ENCODE results near the gene PNCK. TPM values are rescaled to one million over a fixed set of nuclear protein-coding genes. Genes with fewer than 3 reads are reported as not detected.

PNCK gene
- total and polyA plus RNA-seq, 2 of the 13 experiments (the other 11 are each of a cell fraction or from before 2014, with no cell fraction given) = 33.1 TPM; not detected in 1

DNA sequence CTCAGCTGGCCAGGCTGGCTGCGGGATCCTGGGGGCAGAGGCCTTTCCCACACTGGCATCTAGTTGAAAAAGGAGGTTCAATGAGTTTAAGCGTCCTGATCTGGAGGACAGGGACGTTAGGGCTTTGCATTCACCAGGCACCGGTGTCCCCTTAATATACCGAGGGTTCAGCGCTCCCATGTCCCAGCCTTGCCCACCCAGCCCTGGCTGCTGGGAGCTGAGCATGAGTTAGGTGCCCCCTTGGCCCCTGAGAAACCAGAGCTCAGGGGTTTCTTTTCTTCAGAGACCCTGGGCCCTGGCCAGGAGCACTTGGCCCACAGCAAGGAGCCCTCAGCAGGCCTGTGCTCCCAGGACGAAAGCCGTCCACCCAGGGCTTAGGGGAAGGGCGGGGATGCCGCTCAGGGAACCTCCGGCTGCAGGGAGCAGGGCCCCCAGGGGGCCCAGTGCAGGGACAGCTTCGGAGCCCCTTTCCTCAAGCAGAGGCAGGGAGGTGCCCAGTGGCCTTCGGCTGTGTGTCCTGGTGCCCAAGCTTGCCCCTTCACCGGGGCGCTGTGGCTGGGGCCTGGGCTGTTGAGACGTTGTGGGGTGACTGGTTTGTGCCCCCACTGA lies 47.5 kb downstream of the PNCK start (continued):
- TF ChIP-seq, protein P1, sequence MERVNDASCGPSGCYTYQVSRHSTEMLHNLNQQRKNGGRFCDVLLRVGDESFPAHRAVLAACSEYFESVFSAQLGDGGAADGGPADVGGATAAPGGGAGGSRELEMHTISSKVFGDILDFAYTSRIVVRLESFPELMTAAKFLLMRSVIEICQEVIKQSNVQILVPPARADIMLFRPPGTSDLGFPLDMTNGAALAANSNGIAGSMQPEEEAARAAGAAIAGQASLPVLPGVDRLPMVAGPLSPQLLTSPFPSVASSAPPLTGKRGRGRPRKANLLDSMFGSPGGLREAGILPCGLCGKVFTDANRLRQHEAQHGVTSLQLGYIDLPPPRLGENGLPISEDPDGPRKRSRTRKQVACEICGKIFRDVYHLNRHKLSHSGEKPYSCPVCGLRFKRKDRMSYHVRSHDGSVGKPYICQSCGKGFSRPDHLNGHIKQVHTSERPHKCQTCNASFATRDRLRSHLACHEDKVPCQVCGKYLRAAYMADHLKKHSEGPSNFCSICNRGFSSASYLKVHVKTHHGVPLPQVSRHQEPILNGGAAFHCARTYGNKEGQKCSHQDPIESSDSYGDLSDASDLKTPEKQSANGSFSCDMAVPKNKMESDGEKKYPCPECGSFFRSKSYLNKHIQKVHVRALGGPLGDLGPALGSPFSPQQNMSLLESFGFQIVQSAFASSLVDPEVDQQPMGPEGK (CRISPR knock-in tag; IDR thresholded peaks at IDR 0.05) = peak; percentile 46; the same call in 1 of the 2 replicates
- TF ChIP-seq, protein P2, sequence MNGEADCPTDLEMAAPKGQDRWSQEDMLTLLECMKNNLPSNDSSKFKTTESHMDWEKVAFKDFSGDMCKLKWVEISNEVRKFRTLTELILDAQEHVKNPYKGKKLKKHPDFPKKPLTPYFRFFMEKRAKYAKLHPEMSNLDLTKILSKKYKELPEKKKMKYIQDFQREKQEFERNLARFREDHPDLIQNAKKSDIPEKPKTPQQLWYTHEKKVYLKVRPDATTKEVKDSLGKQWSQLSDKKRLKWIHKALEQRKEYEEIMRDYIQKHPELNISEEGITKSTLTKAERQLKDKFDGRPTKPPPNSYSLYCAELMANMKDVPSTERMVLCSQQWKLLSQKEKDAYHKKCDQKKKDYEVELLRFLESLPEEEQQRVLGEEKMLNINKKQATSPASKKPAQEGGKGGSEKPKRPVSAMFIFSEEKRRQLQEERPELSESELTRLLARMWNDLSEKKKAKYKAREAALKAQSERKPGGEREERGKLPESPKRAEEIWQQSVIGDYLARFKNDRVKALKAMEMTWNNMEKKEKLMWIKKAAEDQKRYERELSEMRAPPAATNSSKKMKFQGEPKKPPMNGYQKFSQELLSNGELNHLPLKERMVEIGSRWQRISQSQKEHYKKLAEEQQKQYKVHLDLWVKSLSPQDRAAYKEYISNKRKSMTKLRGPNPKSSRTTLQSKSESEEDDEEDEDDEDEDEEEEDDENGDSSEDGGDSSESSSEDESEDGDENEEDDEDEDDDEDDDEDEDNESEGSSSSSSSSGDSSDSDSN (CRISPR knock-in tag; IDR thresholded peaks at IDR 0.05) = peak; percentile 17; the same call in 1 of the 2 replicates
- no peak for TF ChIP-seq SRSF9 (IDR thresholded peaks at IDR 0.05; ENCODE audit: borderline replicate concordance, insufficient read depth, low read depth, low read length, poor library complexity, severe bottlenecking)
- TF ChIP-seq IKZF1 (IDR thresholded peaks at IDR 0.05) = no peak
- TF ChIP-seq, protein P3, sequence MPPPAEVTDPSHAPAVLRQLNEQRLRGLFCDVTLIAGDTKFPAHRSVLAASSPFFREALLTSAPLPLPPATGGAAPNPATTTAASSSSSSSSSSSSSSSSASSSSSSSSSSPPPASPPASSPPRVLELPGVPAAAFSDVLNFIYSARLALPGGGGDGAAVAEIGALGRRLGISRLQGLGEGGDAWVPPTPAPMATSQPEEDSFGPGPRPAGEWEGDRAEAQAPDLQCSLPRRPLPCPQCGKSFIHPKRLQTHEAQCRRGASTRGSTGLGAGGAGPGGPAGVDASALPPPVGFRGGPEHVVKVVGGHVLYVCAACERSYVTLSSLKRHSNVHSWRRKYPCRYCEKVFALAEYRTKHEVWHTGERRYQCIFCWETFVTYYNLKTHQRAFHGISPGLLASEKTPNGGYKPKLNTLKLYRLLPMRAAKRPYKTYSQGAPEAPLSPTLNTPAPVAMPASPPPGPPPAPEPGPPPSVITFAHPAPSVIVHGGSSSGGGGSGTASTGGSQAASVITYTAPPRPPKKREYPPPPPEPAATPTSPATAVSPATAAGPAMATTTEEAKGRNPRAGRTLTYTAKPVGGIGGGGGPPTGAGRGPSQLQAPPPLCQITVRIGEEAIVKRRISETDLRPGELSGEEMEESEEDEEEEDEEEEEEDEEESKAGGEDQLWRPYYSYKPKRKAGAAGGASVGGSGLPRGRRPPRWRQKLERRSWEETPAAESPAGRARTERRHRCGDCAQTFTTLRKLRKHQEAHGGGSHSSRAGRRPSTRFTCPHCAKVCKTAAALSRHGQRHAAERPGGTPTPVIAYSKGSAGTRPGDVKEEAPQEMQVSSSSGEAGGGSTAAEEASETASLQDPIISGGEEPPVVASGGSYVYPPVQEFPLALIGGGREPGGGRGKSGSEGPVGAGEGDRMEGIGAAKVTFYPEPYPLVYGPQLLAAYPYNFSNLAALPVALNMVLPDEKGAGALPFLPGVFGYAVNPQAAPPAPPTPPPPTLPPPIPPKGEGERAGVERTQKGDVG (CRISPR knock-in tag; IDR thresholded peaks at IDR 0.05; ENCODE audit: borderline replicate concordance) = no peak
- TF ChIP-seq, protein P4, sequence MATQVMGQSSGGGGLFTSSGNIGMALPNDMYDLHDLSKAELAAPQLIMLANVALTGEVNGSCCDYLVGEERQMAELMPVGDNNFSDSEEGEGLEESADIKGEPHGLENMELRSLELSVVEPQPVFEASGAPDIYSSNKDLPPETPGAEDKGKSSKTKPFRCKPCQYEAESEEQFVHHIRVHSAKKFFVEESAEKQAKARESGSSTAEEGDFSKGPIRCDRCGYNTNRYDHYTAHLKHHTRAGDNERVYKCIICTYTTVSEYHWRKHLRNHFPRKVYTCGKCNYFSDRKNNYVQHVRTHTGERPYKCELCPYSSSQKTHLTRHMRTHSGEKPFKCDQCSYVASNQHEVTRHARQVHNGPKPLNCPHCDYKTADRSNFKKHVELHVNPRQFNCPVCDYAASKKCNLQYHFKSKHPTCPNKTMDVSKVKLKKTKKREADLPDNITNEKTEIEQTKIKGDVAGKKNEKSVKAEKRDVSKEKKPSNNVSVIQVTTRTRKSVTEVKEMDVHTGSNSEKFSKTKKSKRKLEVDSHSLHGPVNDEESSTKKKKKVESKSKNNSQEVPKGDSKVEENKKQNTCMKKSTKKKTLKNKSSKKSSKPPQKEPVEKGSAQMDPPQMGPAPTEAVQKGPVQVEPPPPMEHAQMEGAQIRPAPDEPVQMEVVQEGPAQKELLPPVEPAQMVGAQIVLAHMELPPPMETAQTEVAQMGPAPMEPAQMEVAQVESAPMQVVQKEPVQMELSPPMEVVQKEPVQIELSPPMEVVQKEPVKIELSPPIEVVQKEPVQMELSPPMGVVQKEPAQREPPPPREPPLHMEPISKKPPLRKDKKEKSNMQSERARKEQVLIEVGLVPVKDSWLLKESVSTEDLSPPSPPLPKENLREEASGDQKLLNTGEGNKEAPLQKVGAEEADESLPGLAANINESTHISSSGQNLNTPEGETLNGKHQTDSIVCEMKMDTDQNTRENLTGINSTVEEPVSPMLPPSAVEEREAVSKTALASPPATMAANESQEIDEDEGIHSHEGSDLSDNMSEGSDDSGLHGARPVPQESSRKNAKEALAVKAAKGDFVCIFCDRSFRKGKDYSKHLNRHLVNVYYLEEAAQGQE (IDR thresholded peaks at IDR 0.05; ENCODE audit: borderline replicate concordance in 1 of 2, low read depth in 1 of 2, low read length in 2 of 2) = no peak
- TF ChIP-seq ZSCAN22 (CRISPR knock-in tag; IDR thresholded peaks at IDR 0.05) = no peak
- TF ChIP-seq, protein P5, sequence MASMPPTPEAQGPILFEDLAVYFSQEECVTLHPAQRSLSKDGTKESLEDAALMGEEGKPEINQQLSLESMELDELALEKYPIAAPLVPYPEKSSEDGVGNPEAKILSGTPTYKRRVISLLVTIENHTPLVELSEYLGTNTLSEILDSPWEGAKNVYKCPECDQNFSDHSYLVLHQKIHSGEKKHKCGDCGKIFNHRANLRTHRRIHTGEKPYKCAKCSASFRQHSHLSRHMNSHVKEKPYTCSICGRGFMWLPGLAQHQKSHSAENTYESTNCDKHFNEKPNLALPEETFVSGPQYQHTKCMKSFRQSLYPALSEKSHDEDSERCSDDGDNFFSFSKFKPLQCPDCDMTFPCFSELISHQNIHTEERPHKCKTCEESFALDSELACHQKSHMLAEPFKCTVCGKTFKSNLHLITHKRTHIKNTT (CRISPR knock-in tag; IDR thresholded peaks at IDR 0.05) = no peak
- TF ChIP-seq ZNF317 (CRISPR knock-in tag; IDR thresholded peaks at IDR 0.05) = no peak
- TF ChIP-seq ZNF589 (CRISPR knock-in tag; conservative IDR thresholded peaks at IDR 0.05) = no peak
- TF ChIP-seq, protein P6, sequence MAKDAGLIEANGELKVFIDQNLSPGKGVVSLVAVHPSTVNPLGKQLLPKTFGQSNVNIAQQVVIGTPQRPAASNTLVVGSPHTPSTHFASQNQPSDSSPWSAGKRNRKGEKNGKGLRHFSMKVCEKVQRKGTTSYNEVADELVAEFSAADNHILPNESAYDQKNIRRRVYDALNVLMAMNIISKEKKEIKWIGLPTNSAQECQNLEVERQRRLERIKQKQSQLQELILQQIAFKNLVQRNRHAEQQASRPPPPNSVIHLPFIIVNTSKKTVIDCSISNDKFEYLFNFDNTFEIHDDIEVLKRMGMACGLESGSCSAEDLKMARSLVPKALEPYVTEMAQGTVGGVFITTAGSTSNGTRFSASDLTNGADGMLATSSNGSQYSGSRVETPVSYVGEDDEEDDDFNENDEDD (CRISPR knock-in tag; IDR thresholded peaks at IDR 0.05; ENCODE audit: borderline replicate concordance) = no peak
- no peak; the same call in 1 of the 2 replicates for TF ChIP-seq SSRP1 (CRISPR knock-in tag; IDR thresholded peaks at IDR 0.05)
- TF ChIP-seq ZNF672 (CRISPR knock-in tag; IDR thresholded peaks at IDR 0.05) = no peak

Data from HepG2 (cell line).